ENCODE results near the gene SPATA2. TPM values are rescaled to one million over a fixed set of nuclear protein-coding genes. Genes with fewer than 3 reads are reported as not detected.

SPATA2 gene
- total RNA-seq, 1 donor from 2014 or later: 4.0 TPM

DNA sequence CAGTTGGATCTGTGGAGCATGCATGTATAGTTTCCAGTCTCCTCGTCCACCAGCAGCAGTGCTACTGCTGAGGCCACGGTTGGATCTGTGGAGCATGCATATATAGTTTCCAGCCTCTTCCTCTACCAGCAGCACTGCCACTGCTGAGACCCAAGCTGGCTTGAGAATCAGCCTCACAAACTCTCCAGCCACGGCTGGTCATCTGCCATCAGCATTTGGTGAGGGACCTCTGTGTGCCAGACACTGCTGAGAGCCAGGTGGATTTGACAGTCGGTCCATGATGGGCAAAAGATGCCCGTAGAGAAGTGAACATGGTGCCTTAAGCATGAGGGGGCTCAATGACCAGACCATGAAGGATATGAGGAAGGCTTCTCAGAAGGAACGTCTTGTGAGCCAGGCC lies 56.3 kb downstream of the SPATA2 start:
- Histone ChIP-seq H3K79me2 (ENCODE audit: low read depth) (no peaks in the 10 kb centered on the region), H3K36me3 (no peaks in the 10 kb centered on the region), H4K20me1 (ENCODE audit: low read depth) (peaks cover 2% of the 10 kb centered on the region), H3K27me3 (no peaks in the 10 kb centered on the region), H2AFZ (replicated peaks) (no peak overlapping the region), H3K4me3 (no peak overlapping the region), H3K9me3 (ENCODE audit: low read depth) (no peaks in the 10 kb centered on the region), H3K4me1 (no peaks in the 10 kb centered on the region), H3F3A (ENCODE audit: low read depth) (peaks cover 3% of the 10 kb centered on the region), H3K4me2 (no peak overlapping the region), H3K27ac (no peak overlapping the region), H3K9ac (no peak overlapping the region)
- TF ChIP-seq EZH2phosphoT487 (IDR thresholded peaks at IDR 0.05) (no peak), CTCF (IDR thresholded peaks at IDR 0.05) (no peak), EZH2 (IDR thresholded peaks at IDR 0.05) (no peak)
- Mint-ChIP-seq H3K4me1 (peaks cover 23% of the 10 kb centered on the region), H3K36me3 (peaks cover 7% of the 10 kb centered on the region), H3K9me3 (no peaks in the 10 kb centered on the region), H3K27ac (no peak overlapping the region), H3K4me3 (no peak overlapping the region), H3K27me3 (ENCODE audit: insufficient read depth, low read depth) (peaks cover 3% of the 10 kb centered on the region)
- no peak for DNase-seq (ENCODE audit: low spot score)

DNA sequence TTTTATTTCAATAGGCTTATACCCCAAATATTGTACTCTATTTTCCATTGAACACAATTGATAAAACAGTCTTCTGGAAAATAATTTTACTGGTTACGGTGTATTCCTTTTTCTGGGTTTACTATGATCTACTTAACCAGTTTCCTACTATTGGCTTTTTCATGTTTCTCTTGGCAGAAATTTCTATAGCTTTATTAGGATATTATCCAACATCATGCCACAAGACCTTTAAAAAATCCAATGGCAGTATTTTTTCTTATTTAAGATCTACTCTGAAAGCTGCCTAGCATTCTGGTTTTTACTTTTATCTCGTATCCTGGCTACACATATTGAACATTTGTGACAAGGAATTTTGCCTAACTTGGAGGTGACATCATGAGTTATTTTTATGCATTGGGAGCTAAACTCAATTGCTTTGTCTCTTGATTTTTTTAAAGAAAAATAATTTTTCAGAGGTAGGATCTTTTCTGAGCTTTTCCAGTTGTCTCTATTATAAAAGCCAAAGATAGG lies 57.2 kb downstream of the SPATA2 start:
- no peak overlapping the region for H3K4me3 Mint-ChIP-seq
- no peak overlapping the region for H3K4me2 ChIP-seq
- no peak for DNase-seq (ENCODE audit: low spot score)
- peaks cover 3% of the 10 kb centered on the region for H3K27me3 Mint-ChIP-seq (ENCODE audit: insufficient read depth, low read depth)
- no peak overlapping the region for H2AFZ ChIP-seq (replicated peaks)
- no peaks in the 10 kb centered on the region for H3K4me1 ChIP-seq
- TF ChIP-seq EZH2phosphoT487 (IDR thresholded peaks at IDR 0.05) (no peak), CTCF (IDR thresholded peaks at IDR 0.05) (no peak), EZH2 (IDR thresholded peaks at IDR 0.05) (no peak)
- peaks cover 2% of the 10 kb centered on the region for H4K20me1 ChIP-seq (ENCODE audit: low read depth)
- H3F3A ChIP-seq (ENCODE audit: low read depth): peaks cover 3% of the 10 kb centered on the region
- no peak overlapping the region for H3K27ac ChIP-seq
- H3K27me3 ChIP-seq: no peaks in the 10 kb centered on the region
- peaks cover 32% of the 10 kb centered on the region for H3K4me1 Mint-ChIP-seq
- no peaks in the 10 kb centered on the region for H3K36me3 ChIP-seq
- no peak overlapping the region for H3K4me3 ChIP-seq
- no peaks in the 10 kb centered on the region for H3K9me3 Mint-ChIP-seq
- H3K9me3 ChIP-seq (ENCODE audit: low read depth): no peaks in the 10 kb centered on the region
- H3K27ac Mint-ChIP-seq: no peak overlapping the region
- H3K79me2 ChIP-seq (ENCODE audit: low read depth): no peaks in the 10 kb centered on the region
- peaks cover 7% of the 10 kb centered on the region for H3K36me3 Mint-ChIP-seq
- H3K9ac ChIP-seq: no peak overlapping the region

GRCh38 chr20:49856904-49857303 lies 58.4 kb downstream of the SPATA2 start:
- Mint-ChIP-seq H3K4me1 (peaks cover 40% of the 10 kb centered on the region), H3K36me3 (peaks cover 7% of the 10 kb centered on the region), H3K9me3 (no peaks in the 10 kb centered on the region), H3K27ac (no peak overlapping the region), H3K27me3 (ENCODE audit: insufficient read depth, low read depth) (peaks cover 2% of the 10 kb centered on the region), H3K4me3 (no peak overlapping the region)
- TF ChIP-seq EZH2 (IDR thresholded peaks at IDR 0.05) (no peak), CTCF (IDR thresholded peaks at IDR 0.05) (no peak), EZH2phosphoT487 (IDR thresholded peaks at IDR 0.05) (no peak)
- H3K9me3 ChIP-seq (ENCODE audit: low read depth): no peaks in the 10 kb centered on the region
- H4K20me1 ChIP-seq (ENCODE audit: low read depth): peaks cover 2% of the 10 kb centered on the region
- no peak overlapping the region for H3K9ac ChIP-seq
- no peaks in the 10 kb centered on the region for H3K79me2 ChIP-seq (ENCODE audit: low read depth)
- no peaks in the 10 kb centered on the region for H3K4me1 ChIP-seq
- no peaks in the 10 kb centered on the region for H3K36me3 ChIP-seq
- no peak overlapping the region for H3K27ac ChIP-seq
- no peak for DNase-seq (ENCODE audit: low spot score)
- no peak overlapping the region for H3K4me2 ChIP-seq
- no peaks in the 10 kb centered on the region for H3K27me3 ChIP-seq
- no peak overlapping the region for H3K4me3 ChIP-seq
- H2AFZ ChIP-seq (replicated peaks): no peak overlapping the region
- peaks cover 3% of the 10 kb centered on the region for H3F3A ChIP-seq (ENCODE audit: low read depth)
